DMS153 treated with DMSO at 0.1 percent for 48 hours (cell line): ENCODE results near the gene HARS2.
A peak's percentile ranks its signal among the peaks of the same experiment; 100 is the strongest.
"Not testable (repeated sequence)": the region's sequence is repeated elsewhere in the genome, so short reads cannot be mapped to it uniquely, and the experiment has no call there.

ENCODE experiments used
- DNase-seq: peaks from one replicate; lab custom pipeline; 2025; ENCODE audit not compliant: unreplicated experiment; lab: John Stamatoyannopoulos, UW

HARS2 gene

DNA sequence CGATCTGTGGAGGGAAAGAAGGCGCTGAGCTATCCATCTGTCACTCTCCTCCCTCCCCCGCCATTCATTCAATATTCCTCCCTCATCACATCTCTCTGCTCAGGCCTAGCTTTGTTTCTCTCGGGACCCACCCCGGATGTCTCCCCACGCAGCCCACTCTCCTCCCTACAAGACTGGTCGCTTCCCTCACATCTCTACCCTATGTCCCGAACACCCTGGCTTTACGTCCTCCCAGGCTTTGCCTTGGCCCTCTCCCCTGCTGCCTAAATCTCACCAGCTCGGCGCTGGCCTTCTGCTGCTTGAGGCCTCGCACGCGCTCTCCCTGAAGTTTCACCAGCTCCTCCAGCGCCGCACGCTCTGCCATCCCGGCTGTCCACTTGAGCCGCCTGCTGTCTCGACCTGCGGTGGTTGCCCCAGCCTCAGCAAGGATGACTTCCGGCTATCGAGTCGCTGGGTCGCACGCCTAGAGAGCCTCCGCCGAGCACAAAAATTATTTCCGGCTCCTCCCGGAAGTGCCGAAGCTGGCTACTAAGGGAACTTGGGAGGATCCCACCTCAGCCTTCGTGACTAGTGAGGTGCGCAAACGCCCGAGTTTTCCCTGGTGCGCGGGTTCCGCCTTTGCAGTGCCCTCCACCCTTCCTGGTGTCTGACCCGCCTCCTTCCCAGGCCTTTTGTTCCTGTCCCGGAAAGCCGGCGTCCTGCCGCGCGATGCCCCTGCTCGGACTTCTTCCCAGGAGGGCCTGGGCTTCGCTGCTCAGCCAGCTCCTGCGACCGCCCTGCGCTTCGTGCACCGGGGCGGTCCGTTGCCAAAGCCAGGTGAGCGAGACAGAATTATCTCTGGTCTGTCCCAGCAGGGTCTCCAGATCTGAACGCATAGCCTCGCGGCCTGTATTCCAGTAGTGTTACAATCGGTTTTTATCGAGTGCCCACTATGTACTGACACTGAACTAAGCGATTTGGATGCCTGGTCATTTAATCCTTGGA, at the start of gene HARS2, which contains the start of gene HARS1:
TSS of gene HARS2 (plus strand) at position 515 of the 984 bp plus-strand sequence. CDS start at position 709, 194 bp downstream.
TSS of gene HARS1 (minus strand) at position 430 of the 984 bp plus-strand sequence. CDS start at position 364, 66 bp downstream.
- peak; percentile 24 for DNase-seq

DNA sequence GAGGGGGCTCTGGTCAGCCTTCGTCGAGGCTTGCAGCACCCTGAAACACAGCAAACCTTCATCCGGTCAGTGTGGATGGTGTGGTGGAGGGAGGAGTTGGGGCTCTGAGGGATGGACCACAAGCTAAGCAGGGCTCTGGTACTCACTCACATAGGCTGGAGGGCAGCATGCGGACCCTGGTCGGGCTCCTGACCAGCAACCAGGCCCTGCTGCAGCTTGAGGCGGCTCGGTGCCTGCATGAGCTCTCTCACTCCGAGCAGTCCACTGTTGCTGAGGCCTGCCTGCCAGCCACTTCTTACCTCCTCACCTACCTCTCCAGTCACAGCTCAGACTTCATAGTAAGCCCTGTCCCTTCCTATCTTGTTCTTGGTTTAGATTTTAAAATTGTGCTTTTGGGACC, 49.5 kb upstream of the HARS2 start:
- no peak for DNase-seq

DNA sequence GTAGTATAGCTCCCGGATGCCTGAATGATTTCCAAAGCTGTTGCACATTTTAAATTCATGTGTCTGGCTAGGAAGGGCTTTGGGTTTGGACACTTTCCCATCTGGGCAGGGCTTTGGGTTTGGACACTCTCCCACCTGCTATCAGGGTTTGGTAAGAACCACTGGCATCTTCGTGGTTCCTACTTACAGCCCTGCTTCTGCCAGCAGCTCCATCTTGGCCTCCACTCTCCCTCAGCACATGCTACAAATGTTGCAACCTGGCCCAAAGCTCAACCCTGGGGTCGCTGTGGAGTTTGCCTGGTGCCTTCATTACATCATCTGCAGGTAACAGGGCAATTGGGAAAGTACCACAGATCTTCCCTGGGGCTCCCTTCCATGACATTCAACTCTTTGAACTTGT, 48.5 kb upstream of the HARS2 start:
- no peak for DNase-seq

DNA sequence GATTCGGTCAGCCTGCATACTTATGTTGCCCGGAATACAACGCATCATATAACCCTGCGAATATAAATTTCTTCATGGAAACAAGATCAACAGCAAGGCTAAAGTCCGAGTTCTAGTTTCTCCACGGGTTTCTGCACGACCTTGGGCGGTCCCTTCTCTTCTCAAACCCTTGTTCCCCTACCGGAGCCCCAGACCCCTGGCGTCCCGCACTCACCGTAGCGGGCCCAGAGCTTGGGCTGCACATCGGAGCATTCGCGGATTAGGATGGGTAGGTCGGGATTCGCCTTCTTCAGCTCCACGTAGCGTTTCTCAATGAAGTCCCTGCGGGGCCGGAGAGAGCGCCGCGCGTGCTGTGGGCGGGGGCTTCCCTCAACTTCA, 44.2 kb upstream of the HARS2 start:
- no peak for DNase-seq

- DNase-seq, result no peak
These were observed 32.4 kb upstream of the HARS2 start for GRCh38 chr5:140658870-140659269.

- not testable (repeated sequence) for DNase-seq
These were observed 30.9 kb upstream of the HARS2 start for GRCh38 chr5:140660371-140660770.

DNA sequence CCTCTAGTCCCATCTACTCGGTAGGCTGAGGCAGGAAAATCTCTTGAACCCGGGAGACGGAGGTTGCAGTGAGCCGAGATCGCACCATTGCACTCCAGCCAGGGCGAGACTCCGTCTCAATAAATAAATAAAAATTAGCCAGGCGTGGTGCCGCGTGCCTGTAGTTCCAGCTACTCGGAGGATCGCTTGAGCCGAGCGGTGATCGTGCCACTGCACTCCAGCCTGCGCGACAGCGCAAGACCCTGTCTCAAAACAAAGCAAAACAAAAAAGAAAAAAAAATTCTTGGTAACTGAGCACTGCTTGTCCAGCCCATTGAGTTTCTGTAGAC, 27.3 kb upstream of the HARS2 start:
- no peak for DNase-seq

DNA sequence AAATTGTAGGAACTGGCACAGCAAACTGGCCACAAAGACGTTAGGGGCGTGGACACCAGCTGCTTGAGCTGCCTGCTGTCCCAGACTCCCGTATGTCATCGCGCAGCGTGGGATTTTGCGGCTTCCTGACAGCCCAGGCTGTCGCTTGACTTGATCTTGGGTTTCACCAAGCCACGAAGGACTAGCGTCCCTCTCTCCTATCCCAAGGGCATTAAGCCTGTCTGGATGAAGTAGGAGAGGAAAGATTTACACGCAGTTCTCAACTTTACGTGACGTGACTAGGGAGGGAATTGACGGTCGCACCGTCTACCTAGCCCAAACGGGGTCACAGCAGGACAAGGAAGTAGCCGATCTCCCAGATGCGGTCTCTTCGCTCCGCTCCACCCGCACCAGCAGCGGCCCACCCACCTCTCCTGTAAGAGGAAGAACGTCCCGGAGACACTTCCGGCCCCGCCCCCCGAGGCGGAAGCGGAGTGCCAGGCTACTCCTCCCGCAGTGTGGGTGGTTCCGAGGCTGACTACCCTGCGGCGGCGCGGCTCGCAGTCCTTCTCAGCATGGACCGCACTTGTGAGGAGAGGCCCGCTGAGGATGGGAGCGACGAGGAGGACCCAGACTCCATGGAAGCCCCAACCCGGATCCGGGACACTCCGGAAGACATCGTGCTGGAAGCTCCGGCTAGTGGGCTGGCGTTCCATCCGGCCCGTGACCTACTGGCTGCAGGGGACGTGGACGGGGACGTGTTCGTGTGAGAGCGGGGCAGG, 26.7 kb upstream of the HARS2 start, which contains the start of gene WDR55:
TSS of gene WDR55 (plus strand) at position 546 of the 761 bp plus-strand sequence. CDS start at position 555, 9 bp downstream.
- DNase-seq, result peak; percentile 52

GRCh38 chr5:140671035-140671434, 20.2 kb upstream of the HARS2 start:
- not testable (repeated sequence) for DNase-seq

DNA sequence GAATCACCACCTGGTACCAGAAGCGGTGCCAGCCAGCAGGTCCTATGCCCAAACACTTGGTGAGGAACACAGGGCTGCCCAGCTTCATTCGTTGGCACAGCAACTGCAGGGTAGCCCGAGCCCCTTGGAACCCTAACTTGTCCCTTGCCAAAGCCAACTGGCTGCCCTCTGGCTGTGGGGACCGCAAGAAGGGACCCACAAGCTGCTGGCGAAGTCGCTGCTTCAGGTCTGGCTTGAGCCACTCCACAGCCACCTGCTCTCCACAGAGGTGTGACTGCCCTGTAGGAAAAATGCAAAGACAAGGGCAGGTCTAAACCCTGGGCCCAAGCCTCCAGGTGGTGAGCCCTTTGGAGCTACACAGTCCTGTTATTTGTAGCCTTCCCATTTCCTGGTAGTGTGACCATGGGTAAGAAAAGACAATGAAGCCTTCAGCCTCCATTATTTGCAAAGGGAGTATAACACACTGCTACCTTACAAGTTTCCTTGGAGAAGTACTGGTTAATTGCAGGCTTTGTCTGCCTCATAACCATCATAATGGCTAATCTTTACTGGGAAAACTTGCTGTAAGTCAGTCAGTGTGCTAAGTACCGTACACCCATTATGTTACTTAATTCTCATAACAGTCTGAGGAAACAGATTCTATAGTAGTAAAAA, 19.7 kb upstream of the HARS2 start:
- no peak for DNase-seq

DNA sequence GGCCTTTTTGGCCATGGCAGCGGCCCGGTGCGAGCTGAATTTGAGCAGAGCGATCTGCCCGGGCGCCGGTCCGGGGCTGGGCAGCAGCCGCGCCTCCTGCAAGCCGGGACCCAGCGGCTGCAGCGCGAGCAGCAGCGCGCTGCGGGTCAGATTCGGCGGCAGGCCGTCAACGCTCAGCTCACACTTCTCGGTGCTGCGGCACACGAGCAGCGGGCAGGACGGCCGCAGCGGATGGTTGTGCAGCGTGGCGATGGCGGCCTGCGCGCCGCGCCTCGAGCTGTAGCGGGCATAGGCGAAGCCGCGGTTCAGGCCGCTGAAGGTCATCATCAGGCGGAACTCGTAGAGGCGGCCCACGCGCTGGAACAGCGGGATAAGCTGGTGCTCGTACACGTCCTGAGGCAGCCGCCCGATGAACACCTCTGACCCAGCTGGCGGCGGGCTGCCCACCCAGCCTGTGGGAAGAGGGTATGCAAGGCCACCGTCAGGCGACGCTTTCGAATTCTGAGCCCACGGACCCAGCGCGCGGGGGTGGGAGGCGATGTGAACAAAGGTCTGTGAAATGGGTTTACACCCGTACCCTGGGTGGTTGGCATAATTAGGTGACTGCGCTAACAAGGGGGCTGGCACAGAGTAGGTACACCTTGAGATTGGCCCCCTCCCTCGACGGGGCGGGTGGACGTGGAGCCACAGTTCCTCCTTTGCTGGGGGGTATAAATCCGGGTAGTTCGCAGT, 18.6 kb upstream of the HARS2 start:
- DNase-seq, result no peak

GRCh38 chr5:140673187-140673976, 17.9 kb upstream of the HARS2 start, which contains the start of gene DND1:
TSS of gene DND1 (minus strand) at chr5:140673576. CDS start at chr5:140673542, 34 bp downstream.
- no peak for DNase-seq

- DNase-seq, result no peak
These were observed 17.0 kb upstream of the HARS2 start for GRCh38 chr5:140674211-140674610.

DNA sequence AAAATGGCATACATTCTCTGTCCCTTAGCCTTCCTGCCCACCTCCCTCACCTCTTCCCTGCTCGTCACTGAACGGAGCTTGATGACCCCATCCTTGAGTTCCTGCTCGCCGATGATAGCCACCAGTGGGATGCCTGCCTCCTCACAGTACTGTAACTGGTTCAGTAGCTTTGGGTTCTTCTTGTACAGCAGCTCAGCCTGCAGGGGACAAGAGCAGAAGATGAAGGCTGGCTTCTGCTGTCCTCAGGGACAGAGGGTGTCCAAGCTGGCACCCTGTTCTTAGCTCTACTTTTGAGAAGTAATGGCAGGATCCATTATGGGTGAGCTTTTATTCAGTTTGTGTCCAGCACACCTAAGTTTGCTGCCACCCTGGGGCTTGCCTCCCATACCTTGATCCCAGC, 16.6 kb upstream of the HARS2 start:
- no peak for DNase-seq

- no peak for DNase-seq
These were observed 13.3 kb upstream of the HARS2 start for GRCh38 chr5:140677947-140678346.

DNA sequence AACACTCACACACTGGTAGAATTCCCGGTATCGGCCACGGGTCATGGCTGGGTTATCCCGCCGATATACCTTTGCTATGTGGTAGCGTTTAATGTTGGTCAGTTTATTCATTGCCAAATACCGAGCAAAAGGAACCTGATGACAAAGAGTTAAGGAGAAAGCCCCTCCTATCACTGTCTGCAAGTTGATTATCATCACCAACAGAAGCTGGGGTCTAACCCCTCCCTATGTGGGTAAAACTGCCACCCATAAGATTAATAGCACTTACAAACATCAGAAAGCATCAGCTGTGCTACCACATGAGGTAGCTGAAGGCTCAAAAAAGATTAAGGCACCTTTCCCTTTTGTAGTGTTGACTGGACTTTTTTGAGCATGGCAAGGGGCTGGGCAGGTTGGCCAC, 12.3 kb upstream of the HARS2 start:
- DNase-seq, result no peak

DNA sequence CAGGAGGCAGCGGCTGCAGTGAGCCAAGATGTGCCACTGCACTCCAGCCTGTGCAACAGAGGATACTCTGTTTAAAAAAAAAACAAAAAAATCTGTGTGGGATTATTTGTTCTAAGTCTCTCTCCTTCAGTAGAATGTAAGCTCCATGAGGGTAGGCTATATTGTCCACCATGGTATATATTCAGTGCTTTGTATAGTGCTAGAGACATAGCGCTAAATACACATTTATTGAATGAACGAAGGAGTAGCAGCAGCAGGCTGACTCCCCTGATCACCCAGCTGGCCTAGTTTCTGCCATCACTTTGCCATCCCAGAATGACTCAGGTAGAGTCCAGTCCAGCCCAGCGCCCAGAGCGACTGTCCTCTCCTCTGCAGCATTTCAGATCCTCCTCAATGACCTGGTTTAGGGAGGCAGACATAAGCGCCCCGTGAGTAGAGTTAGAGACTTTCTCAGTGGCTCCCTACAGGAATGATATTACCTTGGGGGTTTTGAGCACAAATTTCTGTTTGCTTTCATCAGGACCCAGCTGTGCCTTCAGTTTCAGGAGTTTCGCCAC, 801 bp upstream of the HARS2 start:
- DNase-seq, result no peak

DNA sequence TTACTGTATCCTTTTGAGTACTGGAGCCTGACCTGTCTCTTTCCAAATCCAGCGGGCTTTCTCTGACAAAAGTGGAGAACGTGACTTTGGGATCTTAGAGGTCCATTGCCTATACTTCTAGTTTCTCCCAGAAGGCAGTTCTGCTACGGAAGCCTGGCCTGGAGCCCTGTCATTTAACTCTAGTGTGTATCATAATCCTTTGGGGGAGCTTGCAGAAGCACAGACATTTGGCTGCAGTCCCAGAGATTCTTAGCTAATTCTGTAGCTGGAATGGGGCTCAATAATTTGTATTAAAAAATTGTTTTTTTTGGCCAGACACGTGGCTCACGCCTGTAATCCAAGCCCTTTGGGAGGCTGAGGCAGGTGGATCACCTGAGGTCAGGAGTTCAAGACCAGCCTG, 3.0 kb downstream of the HARS2 start:
- no peak for DNase-seq

GRCh38 chr5:140696891-140697492, 5.7 kb downstream of the HARS2 start:
- no peak for DNase-seq
